MG63 (cell line): ENCODE data around the gene PTH2R. TPM values are rescaled to one million over a fixed set of nuclear protein-coding genes. Genes with fewer than 3 reads are reported as not detected.
A peak's percentile ranks its signal among the peaks of the same experiment; 100 is the strongest.

ENCODE experiments used
- DNase-seq: peaks from one replicate; pipeline ENCODE4 v3.0.0-alpha.2; 2020
- H3K27me3 ChIP-seq: fragments of 250-450 bp; sonication (Bioruptor Pico); 2 replicates; pipeline ENCODE4 v1.5.1; 2020; ENCODE audit warnings: mild to moderate bottlenecking, moderate library complexity
- H3K36me3 ChIP-seq: fragments of 250-450 bp; sonication (Bioruptor Pico); 2 replicates; pipeline ENCODE4 v1.5.1; 2020; ENCODE audit warnings: mild to moderate bottlenecking, moderate library complexity
- H3K4me3 ChIP-seq: fragments of 250-450 bp; sonication (Bioruptor Pico); 2 replicates; pipeline ENCODE4 v1.5.1; 2020; ENCODE audit warnings: mild to moderate bottlenecking, moderate library complexity
- H3K9me3 ChIP-seq: fragments of 250-450 bp; sonication (Bioruptor Pico); 2 replicates; pipeline ENCODE4 v1.5.1; 2020; ENCODE audit warnings: mild to moderate bottlenecking, moderate library complexity
- total RNA-seq: library from RNA; depleted of rRNA; stranded (reverse); fragments of >200 nt; shearing (Covaris generic); gene quantifications from 2 replicates; pipeline ENCODE4 v1.2.3, GENCODE V29; 2014; ENCODE audit warnings: low replicate concordance; rRNA removed

Gene PTH2R, protein sequence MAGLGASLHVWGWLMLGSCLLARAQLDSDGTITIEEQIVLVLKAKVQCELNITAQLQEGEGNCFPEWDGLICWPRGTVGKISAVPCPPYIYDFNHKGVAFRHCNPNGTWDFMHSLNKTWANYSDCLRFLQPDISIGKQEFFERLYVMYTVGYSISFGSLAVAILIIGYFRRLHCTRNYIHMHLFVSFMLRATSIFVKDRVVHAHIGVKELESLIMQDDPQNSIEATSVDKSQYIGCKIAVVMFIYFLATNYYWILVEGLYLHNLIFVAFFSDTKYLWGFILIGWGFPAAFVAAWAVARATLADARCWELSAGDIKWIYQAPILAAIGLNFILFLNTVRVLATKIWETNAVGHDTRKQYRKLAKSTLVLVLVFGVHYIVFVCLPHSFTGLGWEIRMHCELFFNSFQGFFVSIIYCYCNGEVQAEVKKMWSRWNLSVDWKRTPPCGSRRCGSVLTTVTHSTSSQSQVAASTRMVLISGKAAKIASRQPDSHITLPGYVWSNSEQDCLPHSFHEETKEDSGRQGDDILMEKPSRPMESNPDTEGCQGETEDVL
- not detected in 2 replicates for total RNA-seq

GRCh38 chr2:208406474-208407451 lies at the start of gene PTH2R:
TSS of gene PTH2R (plus strand) at chr2:208406792. CDS start at chr2:208407044, 252 bp downstream.
- peak; percentile 39 for DNase-seq
- Histone ChIP-seq H3K9me3 (no peaks in the 10 kb centered on the region), H3K27me3 (peaks cover 30% of the 10 kb centered on the region), H3K36me3 (no peaks in the 10 kb centered on the region), H3K4me3 (peak within 1 kb of the TSS; percentile 14)

GRCh38 chr2:208356846-208357574 lies 49.6 kb upstream of the PTH2R start:
- peaks cover 34% of the 10 kb centered on the region for H3K36me3 ChIP-seq
- no peaks in the 10 kb centered on the region for H3K27me3 ChIP-seq
- H3K9me3 ChIP-seq, result no peaks in the 10 kb centered on the region; the same call in 1 of the 2 replicates
- no peak for DNase-seq
- no peak overlapping the region for H3K4me3 ChIP-seq

- no peak overlapping the region for H3K4me3 ChIP-seq
- no peaks in the 10 kb centered on the region for H3K27me3 ChIP-seq
- H3K36me3 ChIP-seq, result peaks cover 19% of the 10 kb centered on the region
- DNase-seq, result no peak
- no peaks in the 10 kb centered on the region; the same call in 1 of the 2 replicates for H3K9me3 ChIP-seq
These were observed 47.6 kb upstream of the PTH2R start for GRCh38 chr2:208358758-208359631.

- Histone ChIP-seq H3K4me3 (no peak overlapping the region), H3K36me3 (peaks cover 13% of the 10 kb centered on the region), H3K9me3 (no peaks in the 10 kb centered on the region; the same call in 1 of the 2 replicates), H3K27me3 (no peaks in the 10 kb centered on the region)
- DNase-seq, result no peak
These were observed 47.0 kb upstream of the PTH2R start for GRCh38 chr2:208359632-208359986.

- no peak overlapping the region for H3K4me3 ChIP-seq
- H3K27me3 ChIP-seq, result no peaks in the 10 kb centered on the region
- H3K36me3 ChIP-seq, result peaks cover 7% of the 10 kb centered on the region
- DNase-seq, result no peak
- peaks cover 6% of the 10 kb centered on the region for H3K9me3 ChIP-seq
These were observed 46.1 kb upstream of the PTH2R start for GRCh38 chr2:208360259-208361076.

DNA sequence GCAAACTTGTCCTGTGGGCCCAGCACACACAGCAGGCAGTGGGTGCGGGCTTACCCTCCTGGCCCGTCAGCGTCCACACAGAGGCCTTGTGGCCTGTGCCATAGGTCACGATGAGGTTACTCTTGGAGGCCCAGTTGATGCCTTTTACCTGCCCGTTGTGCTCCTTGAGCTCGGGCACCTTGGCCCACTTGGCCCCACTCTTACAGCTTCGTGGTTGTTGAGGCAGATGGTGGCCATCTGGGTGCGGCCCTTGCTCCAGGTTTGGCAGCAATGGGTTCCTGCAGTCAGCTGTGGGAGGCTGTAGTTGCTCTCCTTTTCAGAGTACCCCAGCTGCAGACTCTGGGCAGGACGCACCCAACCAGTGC lies 45.5 kb upstream of the PTH2R start:
- H3K36me3 ChIP-seq, result peaks cover 6% of the 10 kb centered on the region
- H3K27me3 ChIP-seq, result no peaks in the 10 kb centered on the region
- no peak for DNase-seq
- H3K4me3 ChIP-seq, result no peak overlapping the region
- peaks cover 6% of the 10 kb centered on the region for H3K9me3 ChIP-seq

DNA sequence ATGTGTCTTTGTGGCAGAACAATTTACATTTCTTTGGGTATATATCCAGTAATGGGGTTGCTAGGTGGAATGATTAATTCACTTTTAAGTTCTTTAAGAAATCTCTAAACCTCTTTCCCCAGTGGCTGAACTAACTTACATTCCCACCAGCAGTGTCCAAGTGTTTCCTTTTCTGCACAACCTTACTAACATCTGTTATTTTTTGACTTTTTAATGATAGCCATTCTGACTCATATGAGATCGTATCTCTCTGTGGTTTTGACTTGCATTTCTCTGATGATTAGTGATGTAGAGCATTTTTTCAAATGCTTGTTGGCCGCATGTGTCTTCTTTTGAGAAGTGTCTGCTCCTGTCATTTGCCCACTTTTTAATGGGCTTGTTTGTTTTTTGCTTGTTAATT lies 43.1 kb upstream of the PTH2R start:
- peaks cover 6% of the 10 kb centered on the region for H3K36me3 ChIP-seq
- peaks cover 6% of the 10 kb centered on the region for H3K9me3 ChIP-seq
- H3K4me3 ChIP-seq, result no peak overlapping the region
- DNase-seq, result no peak
- H3K27me3 ChIP-seq, result no peaks in the 10 kb centered on the region

- Histone ChIP-seq H3K27me3 (no peaks in the 10 kb centered on the region), H3K4me3 (no peak overlapping the region), H3K36me3 (no peaks in the 10 kb centered on the region), H3K9me3 (peaks cover 6% of the 10 kb centered on the region; the same call in 1 of the 2 replicates)
- DNase-seq, result no peak
These were observed 40.1 kb upstream of the PTH2R start for GRCh38 chr2:208366215-208367127.

DNA sequence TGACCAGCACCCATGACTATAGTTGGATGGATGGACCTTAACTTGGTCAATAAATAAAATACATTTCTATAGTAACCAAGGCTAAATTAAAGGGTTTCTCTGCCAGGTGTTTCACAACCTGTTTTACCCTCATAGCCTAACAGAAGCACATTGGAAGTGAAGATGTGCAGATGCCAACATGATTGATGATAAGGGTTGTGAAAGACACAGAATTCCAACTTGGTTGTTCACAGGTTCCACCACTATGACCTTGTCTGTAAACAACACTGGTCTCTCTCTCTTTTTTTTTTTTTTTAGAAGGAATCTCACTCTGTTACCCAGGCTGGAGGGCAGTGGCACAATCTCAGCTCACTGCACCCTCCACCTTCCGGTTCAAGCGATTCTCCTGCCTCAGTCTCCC lies 37.5 kb upstream of the PTH2R start:
- H3K36me3 ChIP-seq, result no peaks in the 10 kb centered on the region
- H3K9me3 ChIP-seq, result peaks cover 6% of the 10 kb centered on the region; the same call in 1 of the 2 replicates
- H3K27me3 ChIP-seq, result no peaks in the 10 kb centered on the region
- no peak overlapping the region for H3K4me3 ChIP-seq
- DNase-seq, result no peak

- no peaks in the 10 kb centered on the region for H3K9me3 ChIP-seq
- DNase-seq, result no peak
- H3K4me3 ChIP-seq, result no peak overlapping the region
- H3K27me3 ChIP-seq, result peaks cover 5% of the 10 kb centered on the region; the same call in 1 of the 2 replicates
- no peaks in the 10 kb centered on the region for H3K36me3 ChIP-seq
These were observed 35.5 kb upstream of the PTH2R start for GRCh38 chr2:208370881-208371633.

- no peak overlapping the region for H3K4me3 ChIP-seq
- H3K9me3 ChIP-seq, result no peaks in the 10 kb centered on the region
- no peaks in the 10 kb centered on the region for H3K36me3 ChIP-seq
- DNase-seq, result no peak
- H3K27me3 ChIP-seq, result peaks cover 5% of the 10 kb centered on the region; the same call in 1 of the 2 replicates
These were observed 35.0 kb upstream of the PTH2R start for GRCh38 chr2:208371634-208371935.

DNA sequence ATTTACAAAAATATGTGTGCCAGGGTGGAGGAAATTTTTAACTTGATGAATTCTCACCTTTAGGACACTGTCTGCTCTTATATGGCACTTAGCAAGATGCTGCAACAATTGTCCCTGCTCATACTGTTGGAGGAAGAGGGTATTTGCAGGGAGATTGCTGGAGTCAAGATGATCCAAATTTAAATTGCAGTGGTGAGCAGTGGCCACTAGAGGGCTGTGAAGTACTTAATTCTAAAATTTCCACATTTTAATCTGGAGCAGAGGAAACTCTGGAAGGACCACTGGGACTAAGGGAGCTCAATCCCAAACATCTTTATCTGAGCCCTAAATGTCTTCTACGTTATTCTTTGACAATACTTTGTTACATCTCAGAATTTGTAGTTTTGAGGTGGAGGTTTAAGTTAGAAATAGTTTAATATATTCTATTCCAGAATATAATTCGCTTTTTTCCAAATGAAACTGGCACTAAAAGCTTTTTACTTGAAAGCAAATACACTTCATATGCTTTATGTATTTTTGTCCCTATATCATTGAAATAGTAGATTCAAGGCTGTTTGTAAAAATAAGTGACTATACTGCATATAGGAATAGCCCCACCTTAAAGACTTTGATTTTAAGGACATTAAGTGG lies 33.0 kb upstream of the PTH2R start:
- DNase-seq, result no peak
- H3K4me3 ChIP-seq, result no peak overlapping the region
- no peaks in the 10 kb centered on the region for H3K36me3 ChIP-seq
- peaks cover 5% of the 10 kb centered on the region; the same call in 1 of the 2 replicates for H3K27me3 ChIP-seq
- H3K9me3 ChIP-seq, result no peaks in the 10 kb centered on the region

- peaks cover 5% of the 10 kb centered on the region; the same call in 1 of the 2 replicates for H3K27me3 ChIP-seq
These were observed 31.0 kb upstream of the PTH2R start for GRCh38 chr2:208375491-208376068.

More at GRCh38 chr2:208375491-208376068, 31.0 kb upstream of the PTH2R start:
- no peak for DNase-seq
- Histone ChIP-seq H3K4me3 (no peak overlapping the region), H3K36me3 (no peaks in the 10 kb centered on the region), H3K9me3 (no peaks in the 10 kb centered on the region)
